GM12878 (cell line): Measurements from ENCODE around the gene RNF115. TPM values are rescaled to one million over a fixed set of nuclear protein-coding genes. Genes with fewer than 3 reads are reported as not detected.

Experiments
- ATAC-seq: fragments of 200-7000 bp; cut with Tn5 transposase; 3 replicates; pipeline ENCODE4 v1.9.1; 2020; ENCODE audit warnings: mild to moderate bottlenecking, moderate library complexity
- BruUV-seq: library from RNA; stranded (reverse); fragments of 400-500 nt; replicated peaks from 2 replicates; lab custom pipeline; 2021; lab: Mats Ljungman, UMichigan
- CTCF ChIA-PET: fragments of 300-600 bp; sonication (Branson Sonifier 250); formaldehyde crosslinking; extraction: SDS; loops from one replicate; lab custom pipeline; 2021; ENCODE audit warnings: inconsistent platforms; lab: Yijun Ruan, JAX
- POLR2A ChIA-PET: fragments of 350-600 bp; formaldehyde crosslinking; extraction: SDS; loops from one replicate; lab custom pipeline; 2021; ENCODE audit warnings: inconsistent platforms; lab: Charles Lee
- RAD21 ChIA-PET: fragments of 300-600 bp; sonication (Branson Sonifier 250); formaldehyde crosslinking; loops from one replicate; lab custom pipeline; 2023; ENCODE audit warnings: antibody characterized with exemption; ENCODE audit not compliant: unreplicated experiment; lab: Charles Lee
- SMC1A ChIA-PET: fragments of 300-600 bp; sonication (Branson Sonifier 250); formaldehyde crosslinking; loops from one replicate; lab custom pipeline; 2023; ENCODE audit not compliant: unreplicated experiment, uncharacterized antibody; lab: Charles Lee
- DNase-seq: peaks from one replicate; pipeline ENCODE4 v3.0.0-alpha.2; 2011; ENCODE audit warnings: low read depth, low spot score
- FAIRE-seq: peaks from 3 replicates; lab custom pipeline; 2011; peaks lifted over from hg19 to GRCh38; lab: Jason Lieb, UNC
- H2AFZ ChIP-seq: 2 replicates; pipeline ENCODE4 v1.6.0; 2011; ENCODE audit warnings: low read depth, low read length, control low read depth; ENCODE audit not compliant: control insufficient read depth
- H3K27ac ChIP-seq: 2 replicates; pipeline ENCODE4 v1.5.1; 2011; ENCODE audit warnings: control low read depth; ENCODE audit not compliant: control insufficient read depth, insufficient read depth
- H3K27me3 ChIP-seq, 2 experiments: replicated peaks in 1 of 2; 2 replicates each; pipeline versions ENCODE4 v1.6.0 to v1.6.1; 2011; ENCODE audit warnings: low read length in 1 of 2; ENCODE audit not compliant: control insufficient read depth in 2 of 2, insufficient read depth in 2 of 2
- H3K36me3 ChIP-seq, 2 experiments: 2 replicates each; pipeline ENCODE4 v1.5.1; 2011; ENCODE audit warnings: low read length in 1 of 2; ENCODE audit not compliant: control insufficient read depth in 2 of 2, insufficient read depth in 2 of 2
- H3K4me1 ChIP-seq: 2 replicates; pipeline ENCODE4 v1.6.1; 2011; ENCODE audit warnings: mild to moderate bottlenecking, low read length, moderate library complexity, mixed read lengths; ENCODE audit not compliant: control insufficient read depth, insufficient read depth
- H3K4me2 ChIP-seq: 2 replicates; pipeline ENCODE4 v1.6.0; 2011; ENCODE audit warnings: control low read depth; ENCODE audit not compliant: control insufficient read depth, insufficient read depth
- H3K4me3 ChIP-seq: fragments of 200-600 bp; sonication (generic); 2 replicates; pipeline ENCODE4 v1.5.1; 2016
- H3K79me2 ChIP-seq: 2 replicates; pipeline ENCODE4 v1.6.0; 2011; ENCODE audit warnings: low read length; ENCODE audit not compliant: control insufficient read depth, insufficient read depth
- H3K9ac ChIP-seq: 2 replicates; pipeline ENCODE4 v1.8.0; 2011; ENCODE audit warnings: low read length, control low read depth, mixed read lengths; ENCODE audit not compliant: control insufficient read depth, insufficient read depth
- H3K9me3 ChIP-seq: replicated peaks from 3 replicates; pipeline ENCODE4 v1.5.1; 2011; ENCODE audit warnings: mild to moderate bottlenecking, low read length; ENCODE audit not compliant: control insufficient read depth, insufficient read depth
- H4K20me1 ChIP-seq: 2 replicates; pipeline ENCODE4 v1.6.0; 2011; ENCODE audit not compliant: control insufficient read depth, insufficient read depth
- BCL3 ChIP-seq: IDR thresholded peaks from 2 replicates; pipeline ENCODE4 v1.6.1; 2011; ENCODE audit warnings: borderline replicate concordance, low read depth, mild to moderate bottlenecking, moderate library complexity, low read length; ENCODE audit not compliant: insufficient read depth, poor library complexity, severe bottlenecking
- CBFB ChIP-seq: IDR thresholded peaks from 2 replicates; pipeline ENCODE4 v1.6.1; 2016; ENCODE audit warnings: antibody characterized with exemption, low read depth
- CUX1 ChIP-seq: IDR thresholded peaks from 2 replicates; pipeline ENCODE4 v1.6.1; 2012; ENCODE audit warnings: improper control_type of control experiment, low read depth, low read length; ENCODE audit not compliant: insufficient replicate concordance
- FOXM1 ChIP-seq: IDR thresholded peaks from 2 replicates; pipeline ENCODE4 v1.6.1; 2012; ENCODE audit warnings: low read depth, mild to moderate bottlenecking, inconsistent platforms, low read length, moderate library complexity
- GABPA ChIP-seq: IDR thresholded peaks from 2 replicates; pipeline ENCODE4 v1.6.1; 2014; ENCODE audit warnings: antibody characterized with exemption, low read depth, mild to moderate bottlenecking, inconsistent platforms
- HDAC2 ChIP-seq: fragments of 200-600 bp; sonication (generic); IDR thresholded peaks from 2 replicates; pipeline ENCODE4 v1.6.1; 2017
- MLLT1 ChIP-seq: fragments of 450-650 bp; IDR thresholded peaks from 2 replicates; pipeline ENCODE4 v1.6.1; 2016; ENCODE audit warnings: mild to moderate bottlenecking
- MTA3 ChIP-seq: IDR thresholded peaks from 2 replicates; pipeline ENCODE4 v1.6.1; 2012; ENCODE audit warnings: low read length, inconsistent platforms, borderline replicate concordance
- NR2F1 ChIP-seq: fragments of 450-650 bp; conservative IDR thresholded peaks from 2 replicates; pipeline ENCODE4 v1.6.1; 2017; ENCODE audit warnings: mild to moderate bottlenecking
- SMC3 ChIP-seq: IDR thresholded peaks from 2 replicates; pipeline ENCODE4 v1.6.1; 2011; ENCODE audit warnings: low read length, improper control_type of control experiment, borderline replicate concordance
- SP1 ChIP-seq: IDR thresholded peaks from one replicate; pipeline ENCODE4 v1.6.1; 2011; ENCODE audit warnings: low read depth, low read length
- ZBTB40 ChIP-seq: fragments of 450-650 bp; IDR thresholded peaks from 2 replicates; pipeline ENCODE4 v1.6.1; 2016; ENCODE audit warnings: mild to moderate bottlenecking, moderate library complexity, borderline replicate concordance
- WGBS: methylation state at CpG from one replicate; pipeline ENCODE4 v1.1.6; 2016; ENCODE audit warnings: low lambda C conversion rate; ENCODE audit not compliant: insufficient replicate concordance, insufficient coverage; ENCODE audit errors: missing lambda C conversion rate; 5-methylcytosine and 5-hydroxymethylcytosine counted together
- in situ Hi-C: fragments of 300-500 bp; cut with MboI; formaldehyde crosslinking; loops from 9 replicates; pipeline ENCODE4 v1.14.3; 2018; ENCODE audit warnings: mixed read lengths
- intact Hi-C: fragments of 100-400 bp; cut with micrococcal nuclease; formaldehyde crosslinking; loops from one replicate; pipeline ENCODE4 v1.14.2; 2022; ENCODE audit not compliant: unreplicated experiment
- polyA plus RNA-seq, 11 experiments: library from polyadenylated mRNA; depleted of rRNA in 4 of 11; unstranded in 6 of 11; stranded (reverse) in 5 of 11; fragments of >200 nt; fragmentation: Nextera tagmentation in 4 of 11; fragmentation: Illumina TruSeq in 1 of 11; extraction: Ambion mirVana in 4 of 11; extraction: Trizol in 1 of 11; gene quantifications; 1 replicate in 1 of 11; 2 replicates in 10 of 11; pipeline versions ENCODE4 v1.2.1 to v1.2.3, GENCODE V29; 2011 to 2016; ENCODE audit warnings: inconsistent platforms in 2 of 11, missing spikeins in 2 of 11, low read depth in 1 of 11
- total RNA-seq, 4 experiments: library from RNA; depleted of rRNA in 3 of 4; stranded (reverse); fragments of >200 nt in 3 of 4; fragmentation: Illumina TruSeq in 1 of 4; extraction: Trizol in 1 of 4; gene quantifications; 2 replicates each; pipeline versions ENCODE4 v1.2.1 to v1.2.3, GENCODE V29; 2013 to 2021

RNF115 gene
- total and polyA plus RNA-seq, 10 of the 15 experiments (the other 5 are each of a cell fraction or from before 2014, with no cell fraction given) = 3.4 to 22.0 (median 12.9) TPM

DNA sequence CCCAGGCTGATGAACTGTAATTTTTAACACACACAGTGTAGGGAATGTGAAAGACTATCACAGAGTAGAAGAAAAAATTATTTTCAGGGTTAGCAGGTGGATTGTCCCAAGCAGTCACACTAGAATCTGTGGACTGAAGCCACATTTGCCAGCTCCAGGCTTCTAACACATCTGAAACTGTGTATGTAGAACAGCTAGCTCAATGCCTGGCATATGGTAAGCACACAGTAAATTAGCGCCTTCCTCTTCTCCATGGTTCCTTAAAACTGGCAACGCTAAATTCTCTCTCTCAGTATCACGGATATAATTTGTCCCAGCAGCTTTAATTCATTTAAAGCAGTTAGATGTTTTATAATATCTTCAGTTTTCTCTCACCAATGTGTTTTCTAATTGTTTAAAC lies 19.1 kb upstream of the RNF115 start:
- ChIA-PET SMC1A (interaction anchor here (3.3 kb wide), 1 partner anchor 17 kb away, joined by 20 read pairs; the partner anchor contains the start of genes POLR3C and RNF115), CTCF (interaction anchor here (0.6 to 8.2 kb wide), 7 partner anchors 8 to 171 kb away, joined by 3 to 172 read pairs (median 40); partner anchors contain the start of genes ITGA10 and PIAS3), RAD21 (no interaction called here), POLR2A (interaction anchor here (0.6 to 1.2 kb wide), 2 partner anchors 15 to 169 kb away, joined by 3 to 5 read pairs; no protein-coding TSS in a partner anchor)
- Histone ChIP-seq H4K20me1 (no peaks in the 10 kb centered on the region), H3K4me1 (peaks cover 15% of the 10 kb centered on the region), H3K36me3 (peaks cover 8 to 22% of the 10 kb centered on the region in 2 experiments), H2AFZ (no peak overlapping the region), H3K4me2 (no peak overlapping the region), H3K27ac (no peak overlapping the region), H3K9ac (no peak overlapping the region), H3K79me2 (no peaks in the 10 kb centered on the region), H3K27me3 (no peaks in the 10 kb centered on the region), H3K4me3 (no peak overlapping the region), H3K9me3 (no peaks in the 10 kb centered on the region)
- no TSS peak for BruUV-seq
- intact Hi-C loops (no loop called here), in situ Hi-C loops (no loop called here)
- FAIRE-seq (no peak), DNase-seq (no peak), ATAC-seq (no peak)
- WGBS = 96% methylated on average over 3 of the region's 3 CpGs
- TF ChIP-seq NR2F1 (no peak), CBFB (no peak), FOXM1 (no peak), MTA3 (no peak), HDAC2 (no peak), MLLT1 (no peak), SMC3 (no peak), CUX1 (no peak), ZBTB40 (no peak), SP1 (no peak), GABPA (no peak), BCL3 (no peak)
